Measurements from ENCODE around the gene SLC13A4.

SLC13A4 gene

DNA sequence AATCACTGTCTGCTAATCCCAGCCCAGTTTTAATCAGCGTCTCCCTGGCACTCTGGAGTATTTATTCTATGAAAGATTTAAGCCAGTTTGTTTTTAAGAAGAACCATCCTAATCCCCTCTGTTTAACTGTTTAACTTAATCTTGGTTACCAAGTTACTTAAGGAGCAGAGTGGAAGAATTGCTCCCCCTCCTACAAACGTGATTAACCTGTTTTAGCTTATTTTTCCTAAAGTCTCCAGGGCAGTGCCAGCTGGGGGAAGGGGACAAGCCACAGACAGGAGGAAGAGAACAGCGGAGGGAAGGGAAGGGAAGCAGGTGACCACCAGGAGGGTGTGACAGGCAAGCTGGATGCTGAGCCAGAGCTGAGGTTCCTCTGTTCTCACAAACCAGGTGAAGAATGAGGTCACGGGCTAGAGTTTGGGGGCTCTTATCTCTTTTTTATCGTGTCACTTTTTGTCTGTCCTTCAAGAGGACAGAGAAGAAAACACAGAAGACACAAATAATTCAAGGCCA is 1.7 kb downstream of the SLC13A4 start:
- H3K27me3 ChIP-seq (ENCODE audit: insufficient read depth, low read length): 0 out of 2 replicates have a peak, but pooled peaks cover 4% of the 10 kb centered on the region
- no peaks in the 10 kb centered on the region for H3K9me2 ChIP-seq (ENCODE audit: low read depth, low read length)
- no peak overlapping the region for H3K4me2 ChIP-seq (ENCODE audit: low read length)
- H3K79me2 ChIP-seq (ENCODE audit: insufficient read depth, low read length): no peaks in the 10 kb centered on the region
- H4K20me1 ChIP-seq (ENCODE audit: insufficient read depth, low read length): no peaks in the 10 kb centered on the region
- no peak overlapping the region for H3K4me3 ChIP-seq (ENCODE audit: low read depth, low read length, poor library complexity, severe bottlenecking)
- H3K9ac ChIP-seq (ENCODE audit: low read length): no peak overlapping the region
- H3K36me3 ChIP-seq (ENCODE audit: insufficient read depth, low read length): no peaks in the 10 kb centered on the region
- H3F3A ChIP-seq (ENCODE audit: insufficient read depth, low read length): no peaks in the 10 kb centered on the region
- no peaks in the 10 kb centered on the region for H3K9me3 ChIP-seq (ENCODE audit: low read length)
- H3K4me1 ChIP-seq (ENCODE audit: insufficient read depth, low read length, severe bottlenecking): no peaks in the 10 kb centered on the region
- H3K27ac ChIP-seq (ENCODE audit: low read depth, low read length, poor library complexity, severe bottlenecking): no peak overlapping the region
- no peak overlapping the region for H2AFZ ChIP-seq (ENCODE audit: low read length)
- TF ChIP-seq, protein P1, sequence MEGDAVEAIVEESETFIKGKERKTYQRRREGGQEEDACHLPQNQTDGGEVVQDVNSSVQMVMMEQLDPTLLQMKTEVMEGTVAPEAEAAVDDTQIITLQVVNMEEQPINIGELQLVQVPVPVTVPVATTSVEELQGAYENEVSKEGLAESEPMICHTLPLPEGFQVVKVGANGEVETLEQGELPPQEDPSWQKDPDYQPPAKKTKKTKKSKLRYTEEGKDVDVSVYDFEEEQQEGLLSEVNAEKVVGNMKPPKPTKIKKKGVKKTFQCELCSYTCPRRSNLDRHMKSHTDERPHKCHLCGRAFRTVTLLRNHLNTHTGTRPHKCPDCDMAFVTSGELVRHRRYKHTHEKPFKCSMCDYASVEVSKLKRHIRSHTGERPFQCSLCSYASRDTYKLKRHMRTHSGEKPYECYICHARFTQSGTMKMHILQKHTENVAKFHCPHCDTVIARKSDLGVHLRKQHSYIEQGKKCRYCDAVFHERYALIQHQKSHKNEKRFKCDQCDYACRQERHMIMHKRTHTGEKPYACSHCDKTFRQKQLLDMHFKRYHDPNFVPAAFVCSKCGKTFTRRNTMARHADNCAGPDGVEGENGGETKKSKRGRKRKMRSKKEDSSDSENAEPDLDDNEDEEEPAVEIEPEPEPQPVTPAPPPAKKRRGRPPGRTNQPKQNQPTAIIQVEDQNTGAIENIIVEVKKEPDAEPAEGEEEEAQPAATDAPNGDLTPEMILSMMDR (IDR thresholded peaks at IDR 0.05; ENCODE audit: low read length): no peak
- no peak for TF ChIP-seq EZH2 (IDR thresholded peaks at IDR 0.05; ENCODE audit: borderline replicate concordance, low read length)

DNA sequence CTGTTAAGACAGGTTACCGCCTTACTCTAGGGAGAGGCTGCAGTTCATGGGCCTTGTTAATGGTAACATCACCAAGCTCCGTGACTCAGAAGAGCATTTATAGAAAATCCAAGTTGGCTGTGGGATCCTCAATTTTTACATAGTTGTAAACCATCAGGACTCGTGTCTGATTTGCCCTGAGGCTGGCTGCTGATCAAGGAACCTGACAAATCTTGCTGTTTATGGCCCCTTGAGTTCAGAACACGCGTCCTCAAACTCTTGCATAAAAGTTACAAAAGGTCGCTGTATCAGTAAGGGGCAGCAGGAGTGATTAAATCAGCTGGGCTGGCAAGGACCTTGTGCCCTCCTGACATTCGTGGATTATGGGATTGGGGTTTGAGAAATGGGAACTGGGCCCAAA is 4.6 kb downstream of the SLC13A4 start:
- no peak for TF ChIP-seq EZH2 (IDR thresholded peaks at IDR 0.05; ENCODE audit: borderline replicate concordance, low read length)
- TF ChIP-seq, protein P1 (IDR thresholded peaks at IDR 0.05; ENCODE audit: low read length): no peak
- Histone ChIP-seq H3K27ac (ENCODE audit: low read depth, low read length, poor library complexity, severe bottlenecking) (no peak overlapping the region), H3K27me3 (ENCODE audit: insufficient read depth, low read length) (no peaks in the 10 kb centered on the region)

DNA sequence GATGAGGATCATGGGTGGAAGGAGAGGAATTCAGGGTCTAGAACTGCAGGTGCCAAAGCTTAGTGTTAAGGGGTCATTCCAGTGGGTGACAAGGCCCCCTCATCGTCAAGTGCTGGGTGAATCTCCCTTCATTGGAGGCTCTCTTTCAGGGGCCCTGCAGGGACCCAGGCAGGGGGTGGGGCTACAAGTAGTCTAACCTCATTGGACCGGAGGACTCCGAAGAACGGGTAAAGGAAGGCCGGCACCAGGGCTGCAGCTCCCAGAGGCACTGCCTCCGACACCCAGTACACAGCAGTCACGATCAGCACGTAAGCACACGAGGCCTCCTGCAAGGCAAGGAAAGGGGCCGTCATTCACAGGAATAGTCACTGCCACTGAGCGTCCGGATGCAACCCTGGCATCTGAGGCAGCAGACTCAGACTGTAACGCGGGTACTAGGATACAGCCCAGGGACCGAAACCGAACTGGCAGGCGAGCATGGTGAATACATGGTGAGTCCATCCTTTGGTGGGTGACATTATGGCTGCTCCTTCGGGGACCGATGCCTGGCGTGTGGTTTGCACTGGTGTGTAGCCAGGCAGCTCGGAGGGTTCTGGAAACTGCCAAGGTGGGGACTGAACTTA is 6.7 kb downstream of the SLC13A4 start:
- no peaks in the 10 kb centered on the region for H3K79me2 ChIP-seq (ENCODE audit: insufficient read depth, low read length)
- H2AFZ ChIP-seq (ENCODE audit: low read length): no peak overlapping the region
- TF ChIP-seq, protein P1 (IDR thresholded peaks at IDR 0.05; ENCODE audit: low read length): no peak
- no peak for TF ChIP-seq EZH2 (IDR thresholded peaks at IDR 0.05; ENCODE audit: borderline replicate concordance, low read length)
- no peaks in the 10 kb centered on the region for H3K9me3 ChIP-seq (ENCODE audit: low read length)
- H3K27me3 ChIP-seq (ENCODE audit: insufficient read depth, low read length): no peaks in the 10 kb centered on the region
- H3K4me2 ChIP-seq (ENCODE audit: low read length): no peak overlapping the region
- no peaks in the 10 kb centered on the region for H3K9me2 ChIP-seq (ENCODE audit: low read depth, low read length)
- no peak overlapping the region for H3K27ac ChIP-seq (ENCODE audit: low read depth, low read length, poor library complexity, severe bottlenecking)
- H3F3A ChIP-seq (ENCODE audit: insufficient read depth, low read length): no peaks in the 10 kb centered on the region
- H4K20me1 ChIP-seq (ENCODE audit: insufficient read depth, low read length): no peaks in the 10 kb centered on the region
- no peaks in the 10 kb centered on the region for H3K4me1 ChIP-seq (ENCODE audit: insufficient read depth, low read length, severe bottlenecking)
- H3K4me3 ChIP-seq (ENCODE audit: low read depth, low read length, poor library complexity, severe bottlenecking): no peak overlapping the region
- no peaks in the 10 kb centered on the region for H3K36me3 ChIP-seq (ENCODE audit: insufficient read depth, low read length)
- no peak overlapping the region for H3K9ac ChIP-seq (ENCODE audit: low read length)

More for the DNA sequence above, 4.6 kb downstream of the SLC13A4 start:
- Histone ChIP-seq H3K4me1 (ENCODE audit: insufficient read depth, low read length, severe bottlenecking) (no peaks in the 10 kb centered on the region), H3K79me2 (ENCODE audit: insufficient read depth, low read length) (no peaks in the 10 kb centered on the region), H3K9me2 (ENCODE audit: low read depth, low read length) (no peaks in the 10 kb centered on the region), H3K4me2 (ENCODE audit: low read length) (no peak overlapping the region), H3F3A (ENCODE audit: insufficient read depth, low read length) (no peaks in the 10 kb centered on the region), H2AFZ (ENCODE audit: low read length) (no peak overlapping the region), H3K9me3 (ENCODE audit: low read length) (no peaks in the 10 kb centered on the region), H3K36me3 (ENCODE audit: insufficient read depth, low read length) (no peaks in the 10 kb centered on the region), H4K20me1 (ENCODE audit: insufficient read depth, low read length) (no peaks in the 10 kb centered on the region), H3K4me3 (ENCODE audit: low read depth, low read length, poor library complexity, severe bottlenecking) (no peak overlapping the region), H3K9ac (ENCODE audit: low read length) (no peak overlapping the region)
